ENCODE results near the gene INTS11. TPM values are rescaled to one million over a fixed set of nuclear protein-coding genes. Genes with fewer than 3 reads are reported as not detected.

Gene INTS11
- total and polyA plus RNA-seq, 4 experiments from 2014 or later = 68.3 to 173 (median 117) TPM

DNA sequence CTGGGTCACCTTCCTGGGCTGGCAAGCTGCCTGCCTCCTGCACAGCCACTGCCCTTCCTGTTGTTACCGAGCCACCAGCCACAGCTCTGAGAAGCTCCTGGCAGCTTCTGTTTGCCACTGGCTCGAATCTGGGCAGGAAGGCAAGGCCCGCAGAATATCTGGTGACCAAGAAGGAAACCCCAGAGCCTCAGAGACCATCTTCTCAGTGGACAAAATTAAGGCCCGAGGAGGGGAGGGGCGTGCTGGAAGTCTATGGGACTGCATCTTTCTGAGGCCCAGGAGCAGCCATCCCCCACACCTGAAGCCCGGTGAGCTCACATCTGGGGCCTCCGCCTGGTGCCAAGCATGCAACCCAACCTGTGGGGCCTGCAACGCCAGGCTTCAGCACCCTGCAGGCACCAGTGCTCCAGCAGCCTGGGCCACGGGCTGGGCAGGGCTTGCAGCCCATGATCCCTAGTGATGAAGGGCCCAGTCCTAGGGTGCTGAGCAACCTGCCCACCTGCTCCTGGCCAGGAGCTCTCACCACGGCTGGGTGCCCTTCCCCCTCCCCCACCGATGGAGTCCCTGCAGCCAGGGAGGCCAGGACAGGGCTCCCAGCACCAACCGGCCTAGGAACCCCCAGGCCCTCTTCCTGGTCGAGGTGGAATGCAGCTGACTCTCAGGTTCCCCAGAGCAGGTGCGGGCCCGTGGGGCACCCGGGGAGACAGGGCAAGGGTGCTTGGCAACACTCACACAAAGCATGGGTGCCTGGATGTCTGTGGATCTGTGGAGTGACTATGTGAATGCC lies 1.0 kb upstream of the INTS11 start:
- Histone ChIP-seq H3K4me3 (ENCODE audit: low read length in 2 of 2) (peak overlapping the region; percentile 49 to 77), H3K27me3 (ENCODE audit: insufficient read depth, low read length) (no peaks in the 10 kb centered on the region), H3K4me1 (ENCODE audit: insufficient read depth, low read length) (peaks cover 41% of the 10 kb centered on the region), H3K36me3 (ENCODE audit: insufficient read depth, low read length) (peaks cover 4% of the 10 kb centered on the region), H3K9me3 (ENCODE audit: control insufficient read depth in 1 of 2, low read length in 2 of 2) (no peaks in the 10 kb centered on the region), H3K27ac (ENCODE audit: low read depth, low read length) (peak overlapping the region; percentile 89)
- intact Hi-C loops (cut with micrococcal nuclease) = loop anchor here (1.0 to 2.0 kb wide), 2 partner anchors 18 to 49 kb away; partner anchors contain the start of gene AURKAIP1
- H3K27ac Mint-ChIP-seq = peak overlapping the region; percentile 76 to 88 (median 82)
- H3K27me3 Mint-ChIP-seq = no peaks in the 10 kb centered on the region
- ChIA-PET POLR2A (ENCODE audit: partially characterized antibody) (interaction anchor here (0.7 to 1.8 kb wide), 4 partner anchors 16 to 73 kb away, joined by 3 to 14 read pairs (median 6); partner anchors contain the start of genes AURKAIP1, CCNL2 and PUSL1), CTCF (ENCODE audit: partially characterized antibody) (interaction anchor here (1.4 kb wide), 1 partner anchor 47 kb away, joined by 4 read pairs; no protein-coding TSS in a partner anchor)
- H3K9me3 Mint-ChIP-seq = peaks cover 0 to 2% (median 0%) of the 10 kb centered on the region in 8 donors
- H3K36me3 Mint-ChIP-seq = peaks cover 0 to 4% of the 10 kb centered on the region in 2 donors
- DNase-seq = peak in 1 of 5 donors; percentile 37
- H3K4me1 Mint-ChIP-seq = peaks cover 12 to 49% (median 32%) of the 10 kb centered on the region in 4 donors
- H3K4me3 Mint-ChIP-seq = peak overlapping the region; percentile 75 to 87 (median 78)

DNA sequence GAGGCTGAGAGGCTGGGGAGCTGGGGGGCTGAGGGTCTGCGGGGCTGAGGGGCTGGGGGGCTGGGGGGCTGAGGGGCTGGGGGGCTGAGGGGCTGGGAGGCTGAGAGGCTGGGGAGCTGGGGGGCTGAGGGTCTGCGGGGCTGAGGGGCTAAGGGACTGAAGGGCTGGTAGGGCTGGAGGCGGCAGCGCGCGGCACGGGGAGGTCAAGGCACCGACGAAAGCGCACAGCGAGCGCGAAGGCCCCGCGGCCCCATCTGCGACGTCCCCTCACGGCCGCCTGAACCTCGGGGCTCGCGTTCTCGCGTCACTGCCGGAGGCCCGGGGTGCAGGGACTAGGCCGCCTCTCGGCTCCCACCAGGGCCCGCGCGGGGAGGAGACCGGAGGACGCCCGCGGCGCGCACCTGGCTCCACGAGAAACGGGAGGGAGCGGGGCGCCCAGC lies 356 bp downstream of the INTS11 start:
- peak overlapping the region in 1 of 7 donors; percentile 77 for H3K27ac Mint-ChIP-seq
- H3K27me3 ChIP-seq (ENCODE audit: insufficient read depth, low read length) = no peaks in the 10 kb centered on the region
- peak overlapping the region in 1 of 2 donors; percentile 77 for H3K4me3 ChIP-seq (ENCODE audit: low read length in 2 of 2)
- H3K4me1 Mint-ChIP-seq = peaks cover 9 to 53% (median 35%) of the 10 kb centered on the region in 4 donors
- peaks cover 0 to 15% of the 10 kb centered on the region in 2 donors for H3K36me3 Mint-ChIP-seq
- intact Hi-C loops (cut with micrococcal nuclease) = loop anchor here (1.0 to 2.0 kb wide), 3 partner anchors 16 to 208 kb away; partner anchors contain the start of genes AURKAIP1, C1orf159 and PUSL1
- H3K9me3 ChIP-seq (ENCODE audit: control insufficient read depth in 1 of 2, low read length in 2 of 2) = no peaks in the 10 kb centered on the region
- no peaks in the 10 kb centered on the region for H3K27me3 Mint-ChIP-seq
- H3K4me3 Mint-ChIP-seq = peak overlapping the region in 6 of 8 donors; percentile 8 to 90 (median 65)
- H3K27ac ChIP-seq (ENCODE audit: low read depth, low read length) = peak overlapping the region; percentile 89
- peaks cover 0 to 2% (median 0%) of the 10 kb centered on the region in 8 donors for H3K9me3 Mint-ChIP-seq
- ChIA-PET POLR2A (ENCODE audit: partially characterized antibody) (interaction anchor here (1.7 kb wide), 1 partner anchor 11 kb away, joined by 4 read pairs; no protein-coding TSS in a partner anchor), CTCF (ENCODE audit: partially characterized antibody) (no interaction called here)
- peaks cover 41% of the 10 kb centered on the region for H3K4me1 ChIP-seq (ENCODE audit: insufficient read depth, low read length)
- H3K36me3 ChIP-seq (ENCODE audit: insufficient read depth, low read length) = peaks cover 10% of the 10 kb centered on the region
- DNase-seq = no peak

DNA sequence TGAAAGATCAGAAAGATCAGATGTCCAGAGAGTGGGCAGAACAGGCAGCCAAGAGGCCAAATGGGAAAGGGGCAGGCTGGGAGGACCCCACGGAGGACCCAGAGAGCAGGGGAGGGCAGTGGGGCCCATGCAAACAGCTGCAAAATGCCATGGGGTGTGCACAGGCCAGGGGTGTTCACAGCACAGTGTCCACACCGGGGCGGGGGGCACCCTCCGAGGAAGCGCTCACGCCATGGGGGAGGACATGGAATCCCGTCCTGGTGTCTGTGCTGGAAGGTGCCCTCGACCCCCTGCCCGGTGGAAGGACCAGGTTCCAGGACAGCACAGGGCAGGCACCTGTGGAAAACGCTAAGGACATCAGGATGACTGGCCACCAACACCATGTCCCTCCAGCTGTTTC lies 1.5 kb downstream of the INTS11 start:
- no peaks in the 10 kb centered on the region for H3K27me3 ChIP-seq (ENCODE audit: insufficient read depth, low read length)
- Mint-ChIP-seq H3K27ac (peak overlapping the region in 4 of 7 donors; percentile 10 to 97 (median 82)), H3K36me3 (peaks cover 0 to 16% of the 10 kb centered on the region in 2 donors), H3K9me3 (peaks cover 0 to 2% (median 0%) of the 10 kb centered on the region in 8 donors), H3K27me3 (no peaks in the 10 kb centered on the region), H3K4me3 (peak overlapping the region; percentile 33 to 97 (median 83)), H3K4me1 (peaks cover 9 to 52% (median 35%) of the 10 kb centered on the region in 4 donors)
- CTCF ChIA-PET (ENCODE audit: partially characterized antibody) = no interaction called here
- H3K27ac ChIP-seq (ENCODE audit: low read depth, low read length) = no peak overlapping the region
- no peaks in the 10 kb centered on the region for H3K9me3 ChIP-seq (ENCODE audit: control insufficient read depth in 1 of 2, low read length in 2 of 2)
- no peak for DNase-seq
- POLR2A ChIA-PET (ENCODE audit: partially characterized antibody) = interaction anchor here (0.6 to 1.7 kb wide), 2 partner anchors 10 to 286 kb away, joined by 3 to 4 read pairs; no protein-coding TSS in a partner anchor
- H3K36me3 ChIP-seq (ENCODE audit: insufficient read depth, low read length) = peaks cover 12% of the 10 kb centered on the region
- H3K4me1 ChIP-seq (ENCODE audit: insufficient read depth, low read length) = peaks cover 41% of the 10 kb centered on the region
- intact Hi-C loops (cut with micrococcal nuclease) = no loop called here
- H3K4me3 ChIP-seq (ENCODE audit: low read length in 2 of 2) = no peak overlapping the region

DNA sequence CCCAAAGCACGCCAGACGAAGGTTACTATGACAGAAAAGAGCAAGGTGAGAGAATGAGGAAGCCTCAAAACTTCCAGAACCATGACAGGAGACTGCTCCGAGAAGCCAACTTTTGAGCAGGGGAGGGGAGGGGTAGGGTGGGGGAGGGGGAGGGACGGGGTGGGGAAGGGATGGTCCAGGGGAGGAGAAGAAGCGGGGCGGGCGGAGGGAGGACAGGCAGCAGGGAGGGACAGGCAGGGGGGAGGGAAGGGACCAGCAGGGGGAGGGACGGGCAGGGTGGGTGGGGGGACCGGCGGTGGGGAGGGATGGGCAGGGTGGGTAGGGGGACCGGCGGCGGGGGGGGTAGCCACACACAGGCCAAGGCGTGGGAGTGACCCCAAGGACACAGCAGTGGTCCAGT lies 2.0 kb downstream of the INTS11 start:
- Histone ChIP-seq H3K36me3 (ENCODE audit: insufficient read depth, low read length) (peaks cover 14% of the 10 kb centered on the region), H3K9me3 (ENCODE audit: control insufficient read depth in 1 of 2, low read length in 2 of 2) (no peaks in the 10 kb centered on the region), H3K27ac (ENCODE audit: low read depth, low read length) (no peak overlapping the region), H3K4me3 (ENCODE audit: low read length in 2 of 2) (no peak overlapping the region), H3K4me1 (ENCODE audit: insufficient read depth, low read length) (peaks cover 41% of the 10 kb centered on the region), H3K27me3 (ENCODE audit: insufficient read depth, low read length) (no peaks in the 10 kb centered on the region)
- DNase-seq = no peak
- ChIA-PET CTCF (ENCODE audit: partially characterized antibody) (no interaction called here), POLR2A (ENCODE audit: partially characterized antibody) (interaction anchor here (1.7 kb wide), 1 partner anchor 10 kb away, joined by 4 read pairs; no protein-coding TSS in a partner anchor)
- H3K27ac Mint-ChIP-seq = peak overlapping the region in 5 of 7 donors; percentile 57 to 82 (median 75)
- peaks cover under 1 to 18% of the 10 kb centered on the region in 2 donors for H3K36me3 Mint-ChIP-seq
- peaks cover 9 to 52% (median 34%) of the 10 kb centered on the region in 4 donors for H3K4me1 Mint-ChIP-seq
- peak overlapping the region in 7 of 8 donors; percentile 62 to 79 (median 68) for H3K4me3 Mint-ChIP-seq
- peaks cover 0 to 2% (median 0%) of the 10 kb centered on the region in 8 donors for H3K9me3 Mint-ChIP-seq
- no peaks in the 10 kb centered on the region for H3K27me3 Mint-ChIP-seq
- intact Hi-C loops (cut with micrococcal nuclease) = no loop called here

- H3K27ac Mint-ChIP-seq = peak overlapping the region in 1 of 7 donors; percentile 22
- no peak overlapping the region for H3K4me3 Mint-ChIP-seq
- POLR2A ChIA-PET (ENCODE audit: partially characterized antibody) = interaction anchor here (0.9 to 1.0 kb wide), 2 partner anchors 15 to 77 kb away, joined by 3 to 4 read pairs; no protein-coding TSS in a partner anchor
These were observed 3.0 kb downstream of the INTS11 start for GRCh38 chr1:1321477-1321876.

DNA sequence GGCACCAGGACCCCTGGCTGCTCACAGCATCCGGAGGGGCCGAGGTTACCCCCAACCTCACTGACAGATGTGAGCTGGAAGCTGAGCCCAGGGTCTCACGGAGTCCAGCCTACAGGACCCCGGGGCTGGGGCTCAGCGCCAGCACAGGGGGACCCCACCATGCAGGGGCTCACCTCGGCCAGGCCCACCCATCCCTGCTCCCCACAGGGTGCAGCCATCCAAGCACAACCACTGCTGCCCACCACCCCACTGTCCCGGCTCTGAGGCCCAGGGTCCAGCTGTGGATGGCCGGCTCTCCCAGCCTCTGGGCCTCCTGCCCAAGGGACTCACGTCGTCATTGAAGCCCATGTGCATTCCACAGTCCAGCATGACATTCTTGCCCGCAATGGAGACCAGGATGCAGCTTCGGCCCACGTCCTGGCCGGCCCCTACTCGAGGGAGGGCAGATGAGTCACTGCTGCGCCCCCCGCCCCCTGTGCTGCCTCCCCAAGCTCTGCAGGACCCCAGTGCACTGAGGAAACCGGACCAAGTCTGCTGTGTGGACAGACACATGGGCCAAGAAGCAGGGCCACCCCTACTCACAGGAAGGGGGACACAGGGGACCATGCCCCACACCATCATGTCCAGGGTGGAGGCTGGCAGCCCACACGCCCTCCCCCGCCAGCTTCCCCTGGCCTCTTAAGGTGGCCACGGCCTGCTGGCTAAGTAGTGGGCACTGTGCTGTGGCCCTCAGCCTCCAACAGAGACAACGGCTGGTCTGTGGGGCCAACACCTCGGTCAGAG lies 3.6 kb downstream of the INTS11 start:
- Histone ChIP-seq H3K9me3 (ENCODE audit: control insufficient read depth in 1 of 2, low read length in 2 of 2) (no peaks in the 10 kb centered on the region), H3K4me3 (ENCODE audit: low read length in 2 of 2) (no peak overlapping the region), H3K27ac (ENCODE audit: low read depth, low read length) (no peak overlapping the region), H3K4me1 (ENCODE audit: insufficient read depth, low read length) (peaks cover 27% of the 10 kb centered on the region), H3K27me3 (ENCODE audit: insufficient read depth, low read length) (no peaks in the 10 kb centered on the region), H3K36me3 (ENCODE audit: insufficient read depth, low read length) (peaks cover 16% of the 10 kb centered on the region)
- Mint-ChIP-seq H3K36me3 (peaks cover 3 to 22% of the 10 kb centered on the region in 2 donors), H3K27ac (no peak overlapping the region), H3K27me3 (no peaks in the 10 kb centered on the region), H3K4me1 (peaks cover 8 to 45% (median 26%) of the 10 kb centered on the region in 4 donors), H3K9me3 (peaks cover 0 to 2% (median 0%) of the 10 kb centered on the region in 8 donors), H3K4me3 (no peak overlapping the region)
- CTCF ChIA-PET (ENCODE audit: partially characterized antibody) = no interaction called here
- DNase-seq = no peak
- POLR2A ChIA-PET (ENCODE audit: partially characterized antibody) = interaction anchor here (0.9 to 1.0 kb wide), 2 partner anchors 15 to 77 kb away, joined by 3 to 4 read pairs; no protein-coding TSS in a partner anchor
- intact Hi-C loops (cut with micrococcal nuclease) = no loop called here

More at GRCh38 chr1:1321477-1321876, 3.0 kb downstream of the INTS11 start:
- H3K9me3 Mint-ChIP-seq = peaks cover 0 to 2% (median 0%) of the 10 kb centered on the region in 8 donors
- no peak for DNase-seq
- Histone ChIP-seq H3K4me3 (ENCODE audit: low read length in 2 of 2) (no peak overlapping the region), H3K27me3 (ENCODE audit: insufficient read depth, low read length) (no peaks in the 10 kb centered on the region), H3K27ac (ENCODE audit: low read depth, low read length) (no peak overlapping the region), H3K36me3 (ENCODE audit: insufficient read depth, low read length) (peaks cover 16% of the 10 kb centered on the region), H3K4me1 (ENCODE audit: insufficient read depth, low read length) (peaks cover 33% of the 10 kb centered on the region), H3K9me3 (ENCODE audit: control insufficient read depth in 1 of 2, low read length in 2 of 2) (no peaks in the 10 kb centered on the region)
- H3K36me3 Mint-ChIP-seq = peaks cover 3 to 20% of the 10 kb centered on the region in 2 donors
- CTCF ChIA-PET (ENCODE audit: partially characterized antibody) = no interaction called here
- intact Hi-C loops (cut with micrococcal nuclease) = no loop called here
- H3K27me3 Mint-ChIP-seq = no peaks in the 10 kb centered on the region
- H3K4me1 Mint-ChIP-seq = peaks cover 11 to 51% (median 31%) of the 10 kb centered on the region in 4 donors
